HEK293T (cell line): Measurements from ENCODE around the gene TMEM150C.
A peak's percentile ranks its signal among the peaks of the same experiment; 100 is the strongest.

Experiments used
- CTCF ChIA-PET: fragments of 350-600 bp; formaldehyde crosslinking; extraction: SDS; loops from one replicate; lab custom pipeline; 2021; ENCODE audit warnings: antibody characterized with exemption, inconsistent platforms; lab: Yijun Ruan, JAX
- POLR2A ChIA-PET: fragments of 350-600 bp; formaldehyde crosslinking; extraction: SDS; loops from one replicate; lab custom pipeline; 2020; ENCODE audit warnings: antibody characterized with exemption, inconsistent platforms; lab: Yijun Ruan, JAX
- DNase-seq: peaks from one replicate; pipeline ENCODE4 v3.0.0; 2012; ENCODE audit warnings: mixed read lengths; ENCODE audit errors: extremely low spot score
- ARNT ChIP-seq: fragments of 450-650 bp; IDR thresholded peaks from 2 replicates; pipeline ENCODE4 v1.6.1; 2017; ENCODE audit warnings: mild to moderate bottlenecking
- BHLHE40 ChIP-seq: fragments of 450-650 bp; IDR thresholded peaks from 2 replicates; pipeline ENCODE4 v1.6.1; 2016; ENCODE audit warnings: mild to moderate bottlenecking, moderate library complexity, borderline replicate concordance
- CTBP1 ChIP-seq: fragments of 450-650 bp; IDR thresholded peaks from 2 replicates; pipeline ENCODE4 v1.6.1; 2016; ENCODE audit warnings: borderline replicate concordance
- ELF4 ChIP-seq: fragments of 450-650 bp; IDR thresholded peaks from 2 replicates; pipeline ENCODE4 v1.6.1; 2017; ENCODE audit warnings: antibody characterized with exemption
- FOXA1 ChIP-seq: fragments of 450-650 bp; IDR thresholded peaks from 2 replicates; pipeline ENCODE4 v1.6.1; 2016; ENCODE audit warnings: mild to moderate bottlenecking
- FOXK2 ChIP-seq: fragments of 450-650 bp; IDR thresholded peaks from 2 replicates; pipeline ENCODE4 v1.6.1; 2016; ENCODE audit warnings: mild to moderate bottlenecking
- FOXM1 ChIP-seq: fragments of 450-650 bp; IDR thresholded peaks from 2 replicates; pipeline ENCODE4 v1.6.1; 2017; ENCODE audit warnings: mild to moderate bottlenecking, borderline replicate concordance
- HDGF ChIP-seq: fragments of 450-650 bp; IDR thresholded peaks from 2 replicates; pipeline ENCODE4 v1.6.1; 2017; ENCODE audit warnings: antibody characterized with exemption, borderline replicate concordance
- L3MBTL2 ChIP-seq: fragments of 450-650 bp; conservative IDR thresholded peaks from 2 replicates; pipeline ENCODE4 v1.6.1; 2016; ENCODE audit warnings: mild to moderate bottlenecking
- LEF1 ChIP-seq: fragments of 450-650 bp; IDR thresholded peaks from 2 replicates; pipeline ENCODE4 v1.6.1; 2017; ENCODE audit warnings: mild to moderate bottlenecking, borderline replicate concordance
- NFRKB ChIP-seq: fragments of 450-650 bp; IDR thresholded peaks from 2 replicates; pipeline ENCODE4 v1.6.1; 2016; ENCODE audit warnings: mild to moderate bottlenecking, moderate library complexity
- PKNOX1 ChIP-seq: fragments of 450-650 bp; IDR thresholded peaks from 2 replicates; pipeline ENCODE4 v1.6.1; 2016
- SP1 ChIP-seq: fragments of 450-650 bp; IDR thresholded peaks from 2 replicates; pipeline ENCODE4 v1.6.1; 2017
- SUZ12 ChIP-seq: fragments of 450-650 bp; IDR thresholded peaks from 2 replicates; pipeline ENCODE4 v1.6.1; 2016; ENCODE audit warnings: mild to moderate bottlenecking
- TARDBP ChIP-seq: fragments of 450-650 bp; IDR thresholded peaks from 2 replicates; pipeline ENCODE4 v1.6.1; 2016
- ZNF384 ChIP-seq: fragments of 450-650 bp; IDR thresholded peaks from 2 replicates; pipeline ENCODE4 v1.6.1; 2016

TMEM150C gene

GRCh38 chr4:82599336-82599735 is 37.5 kb upstream of the TMEM150C start:
- ChIA-PET CTCF (no interaction called here), POLR2A (no interaction called here)
- TF ChIP-seq HDGF (no peak), FOXM1 (no peak), FOXK2 (no peak), BHLHE40 (no peak), CTBP1 (no peak), FOXA1 (no peak), NFRKB (no peak), LEF1 (no peak), SP1 (no peak), ZNF384 (no peak), SUZ12 (no peak), PKNOX1 (no peak), ARNT (no peak), ELF4 (no peak), L3MBTL2 (no peak), TARDBP (no peak)
- DNase-seq = peak; percentile 26

GRCh38 chr4:82594456-82594855 is 32.7 kb upstream of the TMEM150C start:
- CTCF ChIA-PET = no interaction called here
- POLR2A ChIA-PET = no interaction called here
- no peak for TF ChIP-seq ELF4
- no peak for TF ChIP-seq FOXA1

GRCh38 chr4:82593411-82593810 is 31.6 kb upstream of the TMEM150C start:
- DNase-seq = no peak
- CTCF ChIA-PET = interaction anchor here (0.6 kb wide), 1 partner anchor 32 kb away, joined by 3 read pairs; no protein-coding TSS in a partner anchor
- POLR2A ChIA-PET = no interaction called here
- TF ChIP-seq HDGF (no peak), L3MBTL2 (no peak), FOXA1 (no peak), ELF4 (no peak), NFRKB (no peak), PKNOX1 (no peak), BHLHE40 (no peak), FOXM1 (no peak)

More at GRCh38 chr4:82594456-82594855, 32.7 kb upstream of the TMEM150C start:
- no peak for DNase-seq

GRCh38 chr4:82592639-82593038 is 30.9 kb upstream of the TMEM150C start:
- TF ChIP-seq FOXK2 (no peak), ELF4 (no peak), TARDBP (no peak), BHLHE40 (no peak), HDGF (no peak), L3MBTL2 (no peak), LEF1 (no peak), CTBP1 (no peak), NFRKB (no peak), ZNF384 (no peak), SUZ12 (no peak), FOXM1 (no peak), SP1 (no peak), FOXA1 (no peak), PKNOX1 (no peak)
- ChIA-PET POLR2A (no interaction called here), CTCF (no interaction called here)
- no peak for DNase-seq

- no peak for DNase-seq
- POLR2A ChIA-PET = no interaction called here
- CTCF ChIA-PET = interaction anchor here (1.5 kb wide), 1 partner anchor 13 kb away, joined by 4 read pairs; no protein-coding TSS in a partner anchor
- TF ChIP-seq ARNT (no peak), BHLHE40 (no peak), FOXA1 (no peak), HDGF (no peak), CTBP1 (no peak), FOXM1 (no peak), L3MBTL2 (no peak)
Measured at GRCh38 chr4:82591592-82591991, 29.8 kb upstream of the TMEM150C start.

- ChIA-PET CTCF (no interaction called here), POLR2A (no interaction called here)
- TF ChIP-seq TARDBP (no peak), LEF1 (no peak), SUZ12 (no peak), L3MBTL2 (no peak), ELF4 (no peak), FOXK2 (no peak), HDGF (no peak)
- no peak for DNase-seq
Measured at GRCh38 chr4:82589756-82590155, 28.0 kb upstream of the TMEM150C start.
